ENCODE data around the gene AFMID.
A peak's percentile ranks its signal among the peaks of the same experiment; 100 is the strongest.

DNA sequence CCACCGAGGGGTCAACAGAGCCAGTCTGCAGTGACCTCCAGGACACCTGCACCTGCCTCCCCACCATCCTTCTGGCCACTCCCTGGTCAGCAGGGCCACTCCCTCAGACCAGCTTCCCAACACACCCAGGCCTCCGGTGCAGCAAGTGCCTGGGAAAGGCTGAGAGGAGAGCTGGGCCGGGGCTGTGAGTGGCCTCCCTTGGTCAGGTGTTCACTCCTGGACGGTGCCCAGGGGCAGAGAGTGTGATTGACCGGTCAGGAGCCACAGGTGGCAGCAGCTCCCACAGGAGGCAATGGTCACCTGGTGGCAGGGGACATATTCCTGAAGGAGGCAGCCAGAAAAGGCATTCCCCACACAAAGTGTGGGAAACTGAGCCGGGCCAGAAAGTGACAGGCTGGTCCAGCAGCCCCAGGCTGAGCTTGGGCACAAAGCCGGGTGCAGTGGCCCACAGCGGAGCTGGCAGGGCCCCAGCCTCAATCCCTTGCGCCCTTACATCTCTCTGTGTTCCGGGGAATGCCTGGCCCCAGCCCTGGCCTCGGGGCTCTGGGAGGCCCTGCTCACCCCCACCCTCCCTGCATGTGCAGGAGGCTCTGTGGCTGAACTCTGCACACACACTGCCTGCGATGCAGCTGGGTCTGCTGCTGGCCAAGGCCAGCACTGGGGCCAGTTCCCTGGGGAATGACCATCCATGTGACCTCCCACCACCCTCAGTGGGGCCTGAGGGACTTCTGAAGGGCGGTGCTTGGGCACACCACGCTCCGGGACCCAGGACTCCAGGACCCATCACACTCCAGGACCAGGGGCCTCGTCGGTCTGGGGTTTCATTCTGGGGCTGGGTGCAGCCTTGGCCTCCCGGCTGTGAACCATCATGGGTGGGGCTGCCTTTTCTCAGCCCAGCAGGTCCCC, 42.2 kb upstream of the AFMID start:
- TF ChIP-seq, protein P1, sequence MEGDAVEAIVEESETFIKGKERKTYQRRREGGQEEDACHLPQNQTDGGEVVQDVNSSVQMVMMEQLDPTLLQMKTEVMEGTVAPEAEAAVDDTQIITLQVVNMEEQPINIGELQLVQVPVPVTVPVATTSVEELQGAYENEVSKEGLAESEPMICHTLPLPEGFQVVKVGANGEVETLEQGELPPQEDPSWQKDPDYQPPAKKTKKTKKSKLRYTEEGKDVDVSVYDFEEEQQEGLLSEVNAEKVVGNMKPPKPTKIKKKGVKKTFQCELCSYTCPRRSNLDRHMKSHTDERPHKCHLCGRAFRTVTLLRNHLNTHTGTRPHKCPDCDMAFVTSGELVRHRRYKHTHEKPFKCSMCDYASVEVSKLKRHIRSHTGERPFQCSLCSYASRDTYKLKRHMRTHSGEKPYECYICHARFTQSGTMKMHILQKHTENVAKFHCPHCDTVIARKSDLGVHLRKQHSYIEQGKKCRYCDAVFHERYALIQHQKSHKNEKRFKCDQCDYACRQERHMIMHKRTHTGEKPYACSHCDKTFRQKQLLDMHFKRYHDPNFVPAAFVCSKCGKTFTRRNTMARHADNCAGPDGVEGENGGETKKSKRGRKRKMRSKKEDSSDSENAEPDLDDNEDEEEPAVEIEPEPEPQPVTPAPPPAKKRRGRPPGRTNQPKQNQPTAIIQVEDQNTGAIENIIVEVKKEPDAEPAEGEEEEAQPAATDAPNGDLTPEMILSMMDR (IDR thresholded peaks at IDR 0.05): no peak
- TF ChIP-seq EP300 (IDR thresholded peaks at IDR 0.05) (no peak), POLR2A (IDR thresholded peaks at IDR 0.05) (no peak), POLR2AphosphoS5 (IDR thresholded peaks at IDR 0.05) (peak in 2 of 4 donors; percentile 26 to 30)
